Stimulated activated CD8-positive, alpha-beta memory T cell treated with anti-CD3 and anti-CD28 coated beads, Interleukin-4, amount 100 ng/mL, for 1 hour (primary cell): ENCODE results near the gene TAF10.

Source experiments
- DNase-seq, 2 donors: peaks; one replicate each; pipeline ENCODE4 v3.0.0-alpha.2; 2020; ENCODE audit warnings: low read depth in 2 of 2, low spot score in 1 of 2

Gene TAF10

GRCh38 chr11:6609502-6610015 is 2.5 kb downstream of the TAF10 start:
- DNase-seq = no peak

GRCh38 chr11:6608726-6609501 is 3.1 kb downstream of the TAF10 start:
- DNase-seq = no peak

- no peak for DNase-seq
Measured at GRCh38 chr11:6608011-6608410, 4.0 kb downstream of the TAF10 start.

GRCh38 chr11:6607190-6607795 is 4.7 kb downstream of the TAF10 start:
- DNase-seq = no peak

- peak in 1 of 2 donors; percentile 21 for DNase-seq
Measured at GRCh38 chr11:6606471-6607189, 5.4 kb downstream of the TAF10 start.

- no peak for DNase-seq
Measured at GRCh38 chr11:6604790-6605189, 7.2 kb downstream of the TAF10 start.

GRCh38 chr11:6604081-6604626 is 7.9 kb downstream of the TAF10 start:
- peak in 1 of 2 donors; percentile 19 for DNase-seq

GRCh38 chr11:6603287-6604080 is 8.5 kb downstream of the TAF10 start, which contains the start of the genes ILK and RRP8:
TSS of gene ILK (plus strand) at chr11:6603774. CDS start at chr11:6604272, 498 bp downstream.
TSS of gene RRP8 (minus strand) at chr11:6603616. CDS start at chr11:6603502, 114 bp downstream.
- DNase-seq = peak; percentile 52 to 75

GRCh38 chr11:6602096-6602940 is 9.7 kb downstream of the TAF10 start:
- no peak for DNase-seq

- no peak for DNase-seq
Measured at GRCh38 chr11:6601041-6601461, 11.0 kb downstream of the TAF10 start.

GRCh38 chr11:6599881-6600390 is 12.1 kb downstream of the TAF10 start:
- no peak for DNase-seq

GRCh38 chr11:6599449-6599848 is 12.6 kb downstream of the TAF10 start:
- DNase-seq = no peak

GRCh38 chr11:6598555-6598954 is 13.5 kb downstream of the TAF10 start:
- no peak for DNase-seq

- DNase-seq = no peak
Measured at GRCh38 chr11:6596239-6596877, 15.7 kb downstream of the TAF10 start.

- no peak for DNase-seq
Measured at GRCh38 chr11:6594142-6594768, 17.8 kb downstream of the TAF10 start.

GRCh38 chr11:6588018-6588417 is 24.0 kb downstream of the TAF10 start:
- no peak for DNase-seq

- no peak for DNase-seq
Measured at GRCh38 chr11:6587360-6587953, 24.6 kb downstream of the TAF10 start.
